Measurements from ENCODE around the gene LAMTOR2. TPM values are rescaled to one million over a fixed set of nuclear protein-coding genes. Genes with fewer than 3 reads are reported as not detected.

LAMTOR2 gene
- total and polyA plus RNA-seq, 9 of the 15 experiments (the other 6 are each of a cell fraction or from before 2014, with no cell fraction given) = 39.0 to 161 (median 74.6) TPM

- H3K4me3 ChIP-seq = no peak overlapping the region
- H4K20me1 ChIP-seq (replicated peaks; ENCODE audit: control insufficient read depth, insufficient read depth, low read length) = no peaks in the 10 kb centered on the region
- H3K27me3 ChIP-seq (ENCODE audit: control insufficient read depth in 2 of 2, insufficient read depth in 2 of 2, low read length in 2 of 2) = no peaks in the 10 kb centered on the region
- DNase-seq (ENCODE audit: extremely low read depth in 1 of 4, low spot score in 3 of 4) (no peak), ATAC-seq (no peak), FAIRE-seq (no peak)
- no peaks in the 10 kb centered on the region for H3K9me1 ChIP-seq (ENCODE audit: control insufficient read depth, insufficient read depth, low read length)
- peak overlapping the region; percentile 10; the same call in 1 of the 3 replicates for H3K27ac ChIP-seq (ENCODE audit: extremely low read depth, low read depth, low read length)
- intact Hi-C loops (cut with micrococcal nuclease) (loop anchor here (5.0 kb wide), 1 partner anchor 62 kb away; no protein-coding TSS in a partner anchor), in situ Hi-C loops (cut with MboI) (no loop called here)
- ChIA-PET POLR2A (interaction anchor here (0.8 to 1.3 kb wide), 4 partner anchors 16 to 67 kb away, joined by 3 to 4 read pairs (median 3); no protein-coding TSS in a partner anchor), CTCF (ENCODE audit: low intra/inter-chr PET ratio) (no interaction called here)
- H3K4me2 ChIP-seq (ENCODE audit: insufficient read depth, low read length) = no peak overlapping the region
- no TSS peak for BruUV-seq (replicated peaks)
- no peak overlapping the region for H3K9ac ChIP-seq (ENCODE audit: insufficient read depth in 1 of 2, low read depth in 2 of 2, low read length in 2 of 2)
- H3K4me1 ChIP-seq (replicated peaks in 1 of 2; ENCODE audit: control insufficient read depth in 2 of 2, insufficient read depth in 2 of 2, low read length in 2 of 2) = peaks cover 22 to 34% of the 10 kb centered on the region in 2 experiments; a peak in 4 of 5 replicates
- no peaks in the 10 kb centered on the region for H3K9me3 ChIP-seq (replicated peaks; ENCODE audit: control insufficient read depth, insufficient read depth, low read depth, low read length)
- H2AFZ ChIP-seq (ENCODE audit: low read depth, low read length) = no peak overlapping the region
- H3K36me3 ChIP-seq (ENCODE audit: control insufficient read depth, insufficient read depth, low read length) = peaks cover 14% of the 10 kb centered on the region; the same call in 2 of the 3 replicates
- 54% methylated on average over 4 of the region's 4 CpGs for whole genome bisulfite sequencing (ENCODE audit: insufficient coverage, low coverage, missing lambda C conversion rate)
- no peaks in the 10 kb centered on the region for H3K79me2 ChIP-seq (ENCODE audit: control insufficient read depth, insufficient read depth, low read length)
- TF ChIP-seq CXXC5 (CRISPR knock-in tag; IDR thresholded peaks at IDR 0.05) = no peak
- TF ChIP-seq, protein P1, sequence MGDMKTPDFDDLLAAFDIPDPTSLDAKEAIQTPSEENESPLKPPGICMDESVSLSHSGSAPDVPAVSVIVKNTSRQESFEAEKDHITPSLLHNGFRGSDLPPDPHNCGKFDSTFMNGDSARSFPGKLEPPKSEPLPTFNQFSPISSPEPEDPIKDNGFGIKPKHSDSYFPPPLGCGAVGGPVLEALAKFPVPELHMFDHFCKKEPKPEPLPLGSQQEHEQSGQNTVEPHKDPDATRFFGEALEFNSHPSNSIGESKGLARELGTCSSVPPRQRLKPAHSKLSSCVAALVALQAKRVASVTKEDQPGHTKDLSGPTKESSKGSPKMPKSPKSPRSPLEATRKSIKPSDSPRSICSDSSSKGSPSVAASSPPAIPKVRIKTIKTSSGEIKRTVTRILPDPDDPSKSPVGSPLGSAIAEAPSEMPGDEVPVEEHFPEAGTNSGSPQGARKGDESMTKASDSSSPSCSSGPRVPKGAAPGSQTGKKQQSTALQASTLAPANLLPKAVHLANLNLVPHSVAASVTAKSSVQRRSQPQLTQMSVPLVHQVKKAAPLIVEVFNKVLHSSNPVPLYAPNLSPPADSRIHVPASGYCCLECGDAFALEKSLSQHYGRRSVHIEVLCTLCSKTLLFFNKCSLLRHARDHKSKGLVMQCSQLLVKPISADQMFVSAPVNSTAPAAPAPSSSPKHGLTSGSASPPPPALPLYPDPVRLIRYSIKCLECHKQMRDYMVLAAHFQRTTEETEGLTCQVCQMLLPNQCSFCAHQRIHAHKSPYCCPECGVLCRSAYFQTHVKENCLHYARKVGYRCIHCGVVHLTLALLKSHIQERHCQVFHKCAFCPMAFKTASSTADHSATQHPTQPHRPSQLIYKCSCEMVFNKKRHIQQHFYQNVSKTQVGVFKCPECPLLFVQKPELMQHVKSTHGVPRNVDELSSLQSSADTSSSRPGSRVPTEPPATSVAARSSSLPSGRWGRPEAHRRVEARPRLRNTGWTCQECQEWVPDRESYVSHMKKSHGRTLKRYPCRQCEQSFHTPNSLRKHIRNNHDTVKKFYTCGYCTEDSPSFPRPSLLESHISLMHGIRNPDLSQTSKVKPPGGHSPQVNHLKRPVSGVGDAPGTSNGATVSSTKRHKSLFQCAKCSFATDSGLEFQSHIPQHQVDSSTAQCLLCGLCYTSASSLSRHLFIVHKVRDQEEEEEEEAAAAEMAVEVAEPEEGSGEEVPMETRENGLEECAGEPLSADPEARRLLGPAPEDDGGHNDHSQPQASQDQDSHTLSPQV (IDR thresholded peaks at IDR 0.05) = no peak
- no peak for TF ChIP-seq SRSF7 (optimal IDR thresholded peaks at IDR 0.05; ENCODE audit: low read depth, low read length)
- TF ChIP-seq PRDM10 (IDR thresholded peaks at IDR 0.05; ENCODE audit: partially characterized antibody) = no peak
- no peak for TF ChIP-seq SIN3A (IDR thresholded peaks at IDR 0.05; ENCODE audit: borderline replicate concordance in 2 of 2, control insufficient read depth in 1 of 2, low read depth in 2 of 2, low read length in 2 of 2)
- no peak for TF ChIP-seq MBD1 (CRISPR knock-in tag; IDR thresholded peaks at IDR 0.05)
- no peak for TF ChIP-seq DDX20 (tag; IDR thresholded peaks at IDR 0.05; ENCODE audit: low read depth)
- TF ChIP-seq CEBPG (CRISPR knock-in tag; IDR thresholded peaks at IDR 0.05) = no peak
- TF ChIP-seq CEBPG (tag; conservative IDR thresholded peaks at IDR 0.05 in 1 of 2, IDR thresholded peaks at IDR 0.05 in 1 of 2) = no peak
- no peak for TF ChIP-seq FIP1L1 (IDR thresholded peaks at IDR 0.05; ENCODE audit: low read depth, low read length, poor library complexity, severe bottlenecking)
Observed at GRCh38 chr1:156004843-156005584, 49.6 kb upstream of the LAMTOR2 start.
